AG04449 (cell line): ENCODE data around the gene SLC25A1.
"Not testable (repeated sequence)": the region's sequence is repeated elsewhere in the genome, so short reads cannot be mapped to it uniquely, and the experiment has no call there.

Source experiments
- CTCF ChIA-PET: fragments of 350-600 bp; formaldehyde crosslinking; extraction: SDS; loops from one replicate; lab custom pipeline; 2021; ENCODE audit warnings: antibody characterized with exemption; lab: Yijun Ruan, JAX
- POLR2A ChIA-PET: fragments of 400-600, 350-600 bp; formaldehyde crosslinking; extraction: SDS; loops from one replicate; lab custom pipeline; 2020; ENCODE audit warnings: antibody characterized with exemption, inconsistent platforms; lab: Yijun Ruan, JAX
- DNase-seq: peaks from one replicate; pipeline ENCODE4 v3.0.0-alpha.2; 2010; ENCODE audit warnings: low read depth, low spot score
- H3K4me3 ChIP-seq: 2 replicates; pipeline ENCODE4 v1.5.1; 2011; ENCODE audit warnings: low read depth, mild to moderate bottlenecking, control low read depth, low read length
- CTCF ChIP-seq: IDR thresholded peaks from one replicate; pipeline ENCODE4 v1.5.1; 2011; ENCODE audit warnings: mild to moderate bottlenecking, moderate library complexity, low read length, control low read depth, inconsistent platforms; ENCODE audit not compliant: insufficient read depth; ENCODE audit errors: missing control alignments

The SLC25A1 gene

GRCh38 chr22:19203834-19204233, 25.3 kb upstream of the SLC25A1 start:
- no peak for DNase-seq
- POLR2A ChIA-PET, result no interaction called here
- CTCF ChIA-PET, result no interaction called here

GRCh38 chr22:19202799-19203186, 24.3 kb upstream of the SLC25A1 start:
- POLR2A ChIA-PET, DNase-seq, H3K4me3 ChIP-seq: not testable (repeated sequence)
- CTCF ChIA-PET, result interaction anchor here (1.0 to 1.1 kb wide), 2 partner anchors 24 to 97 kb away, joined by 3 to 4 read pairs; partner anchors contain the start of gene SLC25A1

More at GRCh38 chr22:19203834-19204233, 25.3 kb upstream of the SLC25A1 start:
- no peak for TF ChIP-seq CTCF
- no peak overlapping the region for H3K4me3 ChIP-seq

GRCh38 chr22:19201869-19202798, 23.6 kb upstream of the SLC25A1 start:
- POLR2A ChIA-PET, result no interaction called here
- H3K4me3 ChIP-seq, result no peak overlapping the region
- CTCF ChIA-PET, result interaction anchor here (1.0 to 1.1 kb wide), 2 partner anchors 23 to 98 kb away, joined by 3 to 4 read pairs; partner anchors contain the start of gene SLC25A1
- DNase-seq, result no peak
- TF ChIP-seq CTCF, result no peak

- no peak for TF ChIP-seq CTCF
- H3K4me3 ChIP-seq, result no peak overlapping the region
- POLR2A ChIA-PET, result no interaction called here
- DNase-seq, result no peak
- CTCF ChIA-PET, result interaction anchor here (1.1 kb wide), 1 partner anchor 99 kb away, joined by 3 read pairs; no protein-coding TSS in a partner anchor
Observed at GRCh38 chr22:19201130-19201868, 22.8 kb upstream of the SLC25A1 start.

GRCh38 chr22:19199479-19199878, 20.9 kb upstream of the SLC25A1 start:
- no peak for TF ChIP-seq CTCF
- POLR2A ChIA-PET, result no interaction called here

GRCh38 chr22:19197997-19198865, 19.7 kb upstream of the SLC25A1 start:
- no peak overlapping the region for H3K4me3 ChIP-seq
- POLR2A ChIA-PET, result no interaction called here
- no peak for DNase-seq
- TF ChIP-seq CTCF, result no peak
- CTCF ChIA-PET, result no interaction called here

More at GRCh38 chr22:19199479-19199878, 20.9 kb upstream of the SLC25A1 start:
- H3K4me3 ChIP-seq, result no peak overlapping the region
- CTCF ChIA-PET, result interaction anchor here (1.8 kb wide), 1 partner anchor 20 kb away, joined by 8 read pairs; the partner anchor contains the start of gene SLC25A1
- DNase-seq, result no peak
